Heart right ventricle (tissue), 16 donors: ENCODE data around the gene FUT7. TPM values are rescaled to one million over a fixed set of nuclear protein-coding genes. Genes with fewer than 3 reads are reported as not detected.

Experiments used
- ATAC-seq, 8 donors: fragments of 200-7000 bp; cut with Tn5 transposase; one replicate each; pipeline ENCODE4 v1.9.1; 2020; ENCODE audit warnings: mild to moderate bottlenecking in 8 of 8, moderate library complexity in 8 of 8, moderate number of reproducible peaks in 1 of 8
- DNase-seq, 2 donors: peaks; one replicate each; pipeline ENCODE4 v3.0.0-alpha.2; 2020
- H3K27ac ChIP-seq, 10 donors: fragments of 200-600 bp; sonication (generic) in 2 of 10; one replicate each; pipeline versions ENCODE4 v1.5.0 to v1.8.0; 2020 to 2022; ENCODE audit warnings: mild to moderate bottlenecking in 3 of 10
- H3K27me3 ChIP-seq, 7 donors: fragments of 200-600 bp; one replicate each; pipeline ENCODE4 v1.8.0; 2021 to 2022; ENCODE audit warnings: mild to moderate bottlenecking in 2 of 7
- H3K36me3 ChIP-seq, 9 donors: fragments of 200-600 bp; sonication (generic) in 1 of 9; one replicate each; pipeline versions ENCODE4 v1.5.0 to v1.8.0; 2020 to 2022; ENCODE audit warnings: mild to moderate bottlenecking in 2 of 9
- H3K4me1 ChIP-seq, 9 donors: fragments of 200-600 bp; sonication (generic) in 1 of 9; one replicate each; pipeline versions ENCODE4 v1.5.0 to v1.8.0; 2020 to 2022; ENCODE audit warnings: mild to moderate bottlenecking in 4 of 9
- H3K4me3 ChIP-seq, 10 donors: fragments of 200-600 bp; sonication (generic) in 2 of 10; one replicate each; pipeline versions ENCODE4 v1.5.0 to v1.8.0; 2020 to 2022; ENCODE audit warnings: mild to moderate bottlenecking in 7 of 10, moderate library complexity in 2 of 10
- H3K9me3 ChIP-seq, 11 donors: fragments of 200-600 bp in 10 of 11; sonication (generic) in 2 of 11; one replicate each; pipeline versions ENCODE4 v1.5.0 to v1.8.0; 2013 to 2022; ENCODE audit warnings: mild to moderate bottlenecking in 2 of 11, control low read depth in 1 of 11, moderate library complexity in 1 of 11
- CTCF ChIP-seq, 9 donors: fragments of 200-600 bp; sonication (generic) in 2 of 9; IDR thresholded peaks; one replicate each; pipeline versions ENCODE4 v1.5.0 to v1.8.0; 2021 to 2022; ENCODE audit warnings: antibody characterized with exemption in 9 of 9, mild to moderate bottlenecking in 5 of 9, moderate library complexity in 1 of 9
- WGBS, 2 donors: extraction: QIAGEN DNeasy Blood & Tissue Kit; methylation state at CpG; one replicate each; pipeline ENCODE4 v1.1.7; 2013; ENCODE audit warnings: inconsistent platforms in 1 of 2; 5-methylcytosine and 5-hydroxymethylcytosine counted together
- intact Hi-C, 10 donors: fragments of 100-400 bp; cut with DNase I; formaldehyde crosslinking; loops; one replicate each; pipeline versions ENCODE4 v1.11.1 to v1.14.2; 2022
- polyA plus RNA-seq, 2 donors: library from polyadenylated mRNA; stranded (reverse); fragments of 200-250 nt; gene quantifications; one replicate each; pipeline ENCODE4 v1.2.3, GENCODE V29; 2013
- total RNA-seq, 10 donors: library from RNA; stranded (reverse); fragmentation: NEBNext Ultra II Directional in 3 of 10; extraction: Animal tissue kit (Norgen Biotek cat#: 25700) in 3 of 10; gene quantifications; one replicate each; pipeline versions ENCODE4 v1.2.1 to v1.2.4, GENCODE V29; 2021 to 2023
- donor health status: Arrhythmogenic right ventricular cardiomyopathy.
- donor health status: ischemic (EF 13 %, LVEDD 7.1; RV severe dilation, severe dysfunction).
- donor health status: healthy with polysubstance abuse.
- donor health status: DM: no; HTN: yes; CAD: no.
- donor health status: DM: no; HTN: no; CAD: no.
- donor health status: ischemic (EF 25% LVEDD 6.9; RV normal size, moderate dysfunction).
- donor health status: ischemic (EF 25% LVEDD 5.7; RV mildly dilated, moderate dysfunction).
- donor health status: healthy.
- donor health status: DM: yes; HTN: yes; CAD: no.
- donor health status: Ischemic cardiomyopathy.
- donor health status: ischemic (EF 35%, LVEDD 5.7; RV mildly dilated, moderate dysfunction).
- donor health status: nonischemic (EF 11% LVEDD 7.7; RV severe dilation, severe dysfunction).
- donor health status: DM: yes; HTN: yes; CAD: no.
- donor health status: PGD.
- donor health status: ischemic (EF 29% LVEDD 5.4; RV normal size, mild dysfunction).
- donor health status: nonischemic (EF 23%, LVEDD 6.1; RV moderate dilation, normal function).

FUT7 gene
- total and polyA plus RNA-seq, 12 donors = 0.07 to 0.30 (median 0.15) TPM; not detected in 5

GRCh38 chr9:137015540-137015930 is 16.4 kb downstream of the FUT7 start:
- TF ChIP-seq CTCF (IDR thresholded peaks at IDR 0.05) = no peak
- Histone ChIP-seq H3K27me3 (no peaks in the 10 kb centered on the region), H3K27ac (no peak overlapping the region), H3K4me1 (no peaks in the 10 kb centered on the region), H3K36me3 (peaks cover 0 to 88% (median 32%) of the 10 kb centered on the region in 9 donors), H3K4me3 (no peak overlapping the region), H3K9me3 (no peaks in the 10 kb centered on the region)
- intact Hi-C loops = no loop called here
- no peak for ATAC-seq
- no peak for DNase-seq
- WGBS, 2 donors = 97 to 98% methylated on average over 24 to 25 of the region's 25 CpGs

GRCh38 chr9:137014776-137015539 is 16.9 kb downstream of the FUT7 start:
- H3K4me1 ChIP-seq = no peaks in the 10 kb centered on the region
- no peaks in the 10 kb centered on the region for H3K9me3 ChIP-seq
- ATAC-seq (no peak), DNase-seq (no peak)
- peaks cover 0 to 85% (median 32%) of the 10 kb centered on the region in 9 donors for H3K36me3 ChIP-seq
- 97% methylated on average over 36 of the region's 36 CpGs for WGBS, 2 donors
- no peak overlapping the region for H3K27ac ChIP-seq
- H3K27me3 ChIP-seq = no peaks in the 10 kb centered on the region
- no peak overlapping the region for H3K4me3 ChIP-seq
- TF ChIP-seq CTCF (IDR thresholded peaks at IDR 0.05) = no peak
- intact Hi-C loops = no loop called here

- Histone ChIP-seq H3K27me3 (no peaks in the 10 kb centered on the region), H3K9me3 (no peaks in the 10 kb centered on the region), H3K36me3 (peaks cover 0 to 89% (median 32%) of the 10 kb centered on the region in 9 donors), H3K4me1 (no peaks in the 10 kb centered on the region), H3K4me3 (no peak overlapping the region), H3K27ac (no peak overlapping the region)
- ATAC-seq = no peak
- TF ChIP-seq CTCF (IDR thresholded peaks at IDR 0.05) = no peak
- 89 to 93% methylated on average over 23 of the region's 23 CpGs for WGBS, 2 donors
- intact Hi-C loops = no loop called here
- DNase-seq = no peak
These were observed 17.7 kb downstream of the FUT7 start for GRCh38 chr9:137014166-137014565.

- Histone ChIP-seq H3K36me3 (peaks cover 0 to 86% (median 32%) of the 10 kb centered on the region in 9 donors), H3K4me1 (no peaks in the 10 kb centered on the region), H3K27me3 (no peaks in the 10 kb centered on the region), H3K27ac (no peak overlapping the region), H3K4me3 (no peak overlapping the region), H3K9me3 (no peaks in the 10 kb centered on the region)
- DNase-seq = no peak
- 96 to 97% methylated on average over 18 to 20 of the region's 20 CpGs for WGBS, 2 donors
- intact Hi-C loops = no loop called here
- no peak for ATAC-seq
- no peak for TF ChIP-seq CTCF (IDR thresholded peaks at IDR 0.05)
These were observed 18.3 kb downstream of the FUT7 start for GRCh38 chr9:137013571-137013940.
